K562 (cell line): ENCODE results near the gene MDM4. TPM values are rescaled to one million over a fixed set of nuclear protein-coding genes. Genes with fewer than 3 reads are reported as not detected.

Source experiments
- ATAC-seq: fragments of 200-7000 bp; cut with Tn5 transposase; 3 replicates; pipeline ENCODE4 v1.9.1; 2020; ENCODE audit warnings: moderate library complexity
- BruUV-seq: library from RNA; stranded (reverse); fragments of 400-500 nt; replicated peaks from 2 replicates; lab custom pipeline; 2021; lab: Mats Ljungman, UMichigan
- CTCF ChIA-PET: fragments of 300-600 bp; formaldehyde crosslinking; extraction: SDS; loops from one replicate; lab custom pipeline; 2021; ENCODE audit warnings: low intra/inter-chr PET ratio; lab: Yijun Ruan, JAX
- POLR2A ChIA-PET: fragments of 300-600, 350-650 bp; sonication (Branson Sonifier 250); formaldehyde crosslinking; extraction: SDS; loops from one replicate; lab custom pipeline; 2021; ENCODE audit warnings: antibody characterized with exemption, inconsistent platforms; lab: Yijun Ruan, JAX
- DNase-seq, 4 experiments: peaks; one replicate each; pipeline versions ENCODE4 v3.0.0 to v3.0.0-alpha.2; 2011 to 2018; ENCODE audit warnings: low spot score in 3 of 4, mixed read lengths in 3 of 4; ENCODE audit errors: extremely low read depth in 1 of 4
- FAIRE-seq: peaks from 2 replicates; lab custom pipeline; 2011; peaks lifted over from hg19 to GRCh38; lab: Jason Lieb, UNC
- H2AFZ ChIP-seq: 2 replicates; pipeline ENCODE4 v1.6.0; 2011; ENCODE audit warnings: low read depth, low read length, control low read depth, inconsistent platforms
- H3K27ac ChIP-seq: fragments of 200-600 bp; 3 replicates; pipeline ENCODE4 v1.8.0; 2011; ENCODE audit warnings: low read depth, mild to moderate bottlenecking, control low read depth, inconsistent platforms, low read length, moderate library complexity, mixed read lengths; ENCODE audit errors: extremely low read depth
- H3K27me3 ChIP-seq, 2 experiments: fragments of 300-600 bp in 1 of 2; 2 replicates in 1 of 2; 3 replicates in 1 of 2; pipeline versions ENCODE4 v1.6.0 to v1.8.0; 2011; ENCODE audit warnings: inconsistent platforms in 2 of 2, low read length in 2 of 2, mild to moderate bottlenecking in 1 of 2, mixed read lengths in 1 of 2, moderate library complexity in 1 of 2; ENCODE audit not compliant: control insufficient read depth in 2 of 2, insufficient read depth in 2 of 2
- H3K36me3 ChIP-seq: fragments of 300-600 bp; 3 replicates; pipeline ENCODE4 v1.8.0; 2011; ENCODE audit warnings: mild to moderate bottlenecking, low read length, inconsistent platforms; ENCODE audit not compliant: control insufficient read depth, insufficient read depth
- H3K4me1 ChIP-seq, 2 experiments: fragments of 200-600 bp in 1 of 2; replicated peaks in 1 of 2; 2 replicates in 1 of 2; 3 replicates in 1 of 2; pipeline versions ENCODE4 v1.5.1 to v1.8.0; 2011; ENCODE audit warnings: inconsistent platforms in 2 of 2, low read length in 2 of 2, mild to moderate bottlenecking in 1 of 2, mixed read lengths in 1 of 2, moderate library complexity in 1 of 2; ENCODE audit not compliant: control insufficient read depth in 2 of 2, insufficient read depth in 2 of 2
- H3K4me2 ChIP-seq: 2 replicates; pipeline ENCODE4 v1.6.1; 2011; ENCODE audit warnings: low read length, control low read depth, inconsistent platforms, mixed read lengths; ENCODE audit not compliant: insufficient read depth
- H3K4me3 ChIP-seq: fragments of 200-600 bp; sonication (generic), shearing (Covaris generic); 2 replicates; pipeline ENCODE4 v1.5.1; 2016; ENCODE audit warnings: control low read depth, inconsistent platforms
- H3K79me2 ChIP-seq: fragments of 200-600 bp; 3 replicates; pipeline ENCODE4 v1.8.0; 2011; ENCODE audit warnings: low read length, inconsistent platforms; ENCODE audit not compliant: control insufficient read depth, insufficient read depth
- H3K9ac ChIP-seq, 2 experiments: 2 replicates each; pipeline versions ENCODE4 v1.6.0 to v1.6.1; 2011; ENCODE audit warnings: low read depth in 2 of 2, low read length in 2 of 2, control low read depth in 1 of 2, inconsistent platforms in 1 of 2, mild to moderate bottlenecking in 1 of 2, mixed read lengths in 1 of 2; ENCODE audit not compliant: insufficient read depth in 1 of 2
- H3K9me1 ChIP-seq: one replicate; pipeline ENCODE4 v1.6.0; 2011; ENCODE audit warnings: inconsistent platforms, mild to moderate bottlenecking, low read length, moderate library complexity; ENCODE audit not compliant: control insufficient read depth, insufficient read depth
- H3K9me3 ChIP-seq: replicated peaks from 2 replicates; pipeline ENCODE4 v1.5.1; 2011; ENCODE audit warnings: low read depth, low read length, inconsistent platforms; ENCODE audit not compliant: control insufficient read depth, insufficient read depth
- H4K20me1 ChIP-seq: replicated peaks from 2 replicates; pipeline ENCODE4 v1.6.1; 2011; ENCODE audit warnings: low read length, inconsistent platforms, mixed read lengths; ENCODE audit not compliant: control insufficient read depth, insufficient read depth
- ARID1B ChIP-seq: fragments of 450-650 bp; IDR thresholded peaks from 2 replicates; pipeline ENCODE4 v1.6.1; 2016; ENCODE audit warnings: antibody characterized with exemption, mild to moderate bottlenecking, inconsistent platforms
- CBFA2T3 ChIP-seq: fragments of 450-650 bp; IDR thresholded peaks from 2 replicates; pipeline ENCODE4 v1.6.1; 2017
- CC2D1A ChIP-seq: fragments of 450-650 bp; IDR thresholded peaks from 2 replicates; pipeline ENCODE4 v1.6.1; 2017; ENCODE audit warnings: mild to moderate bottlenecking
- CCNT2 ChIP-seq: IDR thresholded peaks from 2 replicates; pipeline ENCODE4 v1.6.1; 2011; ENCODE audit warnings: borderline replicate concordance, low read depth, mild to moderate bottlenecking, moderate library complexity, mixed read lengths, low read length; ENCODE audit not compliant: insufficient read length; ENCODE audit errors: extremely low read depth
- E2F3 ChIP-seq: fragments of 250-450 bp; sonication (Bioruptor Pico); IDR thresholded peaks from 2 replicates; pipeline ENCODE4 v1.4.0; 2020; ENCODE audit warnings: mild to moderate bottlenecking
- ETV5 ChIP-seq: sonication (generic); formaldehyde crosslinking; IDR thresholded peaks from 2 replicates; pipeline ENCODE4 v1.4.0; 2020; ENCODE audit warnings: low read depth, mild to moderate bottlenecking, missing genetic modification reagents
- HDAC1 ChIP-seq, 2 experiments: fragments of 450-650 bp; IDR thresholded peaks; 2 replicates each; pipeline ENCODE4 v1.6.1; 2016 to 2017; ENCODE audit warnings: inconsistent platforms in 1 of 2, mild to moderate bottlenecking in 1 of 2, moderate library complexity in 1 of 2
- MAX ChIP-seq: sonication (generic); formaldehyde crosslinking; IDR thresholded peaks from 2 replicates; pipeline ENCODE4 v1.9.0; 2022; ENCODE audit warnings: mild to moderate bottlenecking, missing genetic modification reagents
- MTA1 ChIP-seq: fragments of 450-650 bp; IDR thresholded peaks from 2 replicates; pipeline ENCODE4 v1.6.1; 2017; ENCODE audit warnings: borderline replicate concordance
- MTF1 ChIP-seq: fragments of 250-450 bp; sonication (Bioruptor Pico); IDR thresholded peaks from 2 replicates; pipeline ENCODE4 v1.9.0; 2021; ENCODE audit warnings: moderate library complexity, mild to moderate bottlenecking, inconsistent platforms, borderline replicate concordance
- NFXL1 ChIP-seq: fragments of 450-650 bp; formaldehyde crosslinking; IDR thresholded peaks from 2 replicates; pipeline ENCODE4 v1.4.0; 2021; ENCODE audit warnings: mild to moderate bottlenecking
- POLR2H ChIP-seq: IDR thresholded peaks from 2 replicates; pipeline ENCODE4 v1.6.1; 2016; ENCODE audit warnings: missing genetic modification characterization, low read depth, mild to moderate bottlenecking, control low read depth, missing compliant biosample characterization, moderate library complexity
- SPI1 ChIP-seq: IDR thresholded peaks from 2 replicates; pipeline ENCODE4 v1.6.1; 2011; ENCODE audit warnings: low read depth, low read length, control low read depth, borderline replicate concordance
- TAL1 ChIP-seq: fragments of 450-650 bp; IDR thresholded peaks from 2 replicates; pipeline ENCODE4 v1.6.1; 2016; ENCODE audit warnings: mild to moderate bottlenecking
- TCF3 ChIP-seq: sonication (generic); formaldehyde crosslinking; IDR thresholded peaks from 2 replicates; pipeline ENCODE4 v1.4.0; 2020; ENCODE audit warnings: mild to moderate bottlenecking, missing genetic modification reagents
- THRAP3 ChIP-seq: fragments of 450-650 bp; IDR thresholded peaks from 2 replicates; pipeline ENCODE4 v1.6.1; 2016; ENCODE audit warnings: mild to moderate bottlenecking, inconsistent platforms, borderline replicate concordance
- ZC3H11A ChIP-seq: IDR thresholded peaks from 2 replicates; pipeline ENCODE4 v1.6.1; 2012; ENCODE audit warnings: low read depth, low read length, improper control_type of control experiment
- ZNF395 ChIP-seq: fragments of 200-800 bp; sonication (Bioruptor generic); IDR thresholded peaks from 2 replicates; pipeline ENCODE4 v1.6.1; 2017; ENCODE audit warnings: missing genetic modification characterization, missing compliant biosample characterization
- ZNF764 ChIP-seq: fragments of 250-450 bp; sonication (Bioruptor Pico); IDR thresholded peaks from 2 replicates; pipeline ENCODE4 v1.4.0; 2020; ENCODE audit warnings: low read depth, mild to moderate bottlenecking, moderate library complexity
- in situ Hi-C: fragments of 300-500 bp; cut with MboI; formaldehyde crosslinking; loops from 4 replicates; pipeline ENCODE4 v1.15.0; 2018; ENCODE audit warnings: inconsistent platforms, mixed read lengths
- intact Hi-C: fragments of 100-400 bp; cut with micrococcal nuclease; formaldehyde crosslinking; loops from 2 replicates; pipeline ENCODE4 v1.14.2; 2022
- polyA plus RNA-seq, 8 experiments: library from polyadenylated mRNA; depleted of rRNA in 4 of 8; stranded (reverse) in 5 of 8; unstranded in 3 of 8; fragments of >200 nt; fragmentation: Nextera tagmentation in 2 of 8; fragmentation: Illumina TruSeq in 1 of 8; extraction: Ambion mirVana in 2 of 8; extraction: Trizol in 1 of 8; gene quantifications; 2 replicates each; pipeline versions ENCODE4 v1.2.1 to v1.2.3, GENCODE V29; 2011 to 2014; ENCODE audit warnings: inconsistent platforms in 1 of 8, missing spikeins in 1 of 8
- total RNA-seq, 7 experiments: library from RNA; depleted of rRNA in 6 of 7; stranded (reverse); fragments of >200 nt in 6 of 7; fragmentation: Illumina TruSeq in 2 of 7; extraction: Trizol in 2 of 7; gene quantifications; 2 replicates each; pipeline versions ENCODE4 v1.2.1 to v1.2.3, GENCODE V29; 2011 to 2021; ENCODE audit warnings: low replicate concordance in 1 of 7

The MDM4 gene
- total and polyA plus RNA-seq, 9 of the 15 experiments (the other 6 are each of a cell fraction or from before 2014, with no cell fraction given): 3.3 to 61.7 (median 21.2) TPM

GRCh38 chr1:204532832-204533231 lies 16.6 kb downstream of the MDM4 start:
- Histone ChIP-seq H3K9ac (no peak overlapping the region), H3K4me1 (peaks cover 0 to 4% of the 10 kb centered on the region in 2 experiments; a peak in 1 of 5 replicates), H3K79me2 (peaks cover 4% of the 10 kb centered on the region; the same call in 1 of the 3 replicates), H3K9me3 (no peaks in the 10 kb centered on the region), H4K20me1 (no peaks in the 10 kb centered on the region; the same call in 1 of the 2 replicates), H2AFZ (no peak overlapping the region), H3K36me3 (peaks cover 99% of the 10 kb centered on the region), H3K4me2 (no peak overlapping the region), H3K27ac (no peak overlapping the region), H3K9me1 (peaks cover 6% of the 10 kb centered on the region), H3K27me3 (no peaks in the 10 kb centered on the region), H3K4me3 (no peak overlapping the region)
- BruUV-seq: TSS peak; percentile 7
- ChIA-PET CTCF (no interaction called here), POLR2A (interaction anchor here (0.7 to 2.1 kb wide), 3 partner anchors 9 to 16 kb away, joined by 3 to 10 read pairs (median 4); partner anchors contain the start of gene MDM4)
- DNase-seq (peak in 2 of 4 experiments; percentile 51 to 60), FAIRE-seq (no peak), ATAC-seq (no peak)
- no peak for TF ChIP-seq ARID1B
- peak; percentile 6; the same call in 1 of the 2 replicates for TF ChIP-seq TAL1
- TF ChIP-seq ZNF764 (CRISPR knock-in tag): no peak
- no peak for TF ChIP-seq THRAP3
- TF ChIP-seq E2F3 (CRISPR knock-in tag): no peak
- no peak for TF ChIP-seq MTA1
- no peak for TF ChIP-seq HDAC1 (IDR thresholded peaks at IDR 0.05)
- no peak for TF ChIP-seq ETV5
- no peak for TF ChIP-seq SPI1
- TF ChIP-seq CCNT2: no peak
- no peak for TF ChIP-seq ZNF395
- TF ChIP-seq POLR2H (tag): 0 out of 2 replicates have a peak, but pooled peaks have one; percentile 23
- 0 out of 2 replicates have a peak, but pooled peaks have one; percentile 7 for TF ChIP-seq CBFA2T3
- no peak for TF ChIP-seq TCF3 (CRISPR knock-in tag)
- no peak for TF ChIP-seq NFXL1
- no peak for TF ChIP-seq CC2D1A
- no peak for TF ChIP-seq MAX (CRISPR knock-in tag)
- TF ChIP-seq MTF1 (CRISPR knock-in tag): no peak
- no peak for TF ChIP-seq ZC3H11A
- intact Hi-C loops: no loop called here
- in situ Hi-C loops: no loop called here
